K562 (cell line): ENCODE results near the gene GFRA4. TPM values are rescaled to one million over a fixed set of nuclear protein-coding genes. Genes with fewer than 3 reads are reported as not detected.

Experiments
- ATAC-seq: fragments of 200-7000 bp; cut with Tn5 transposase; 3 replicates; pipeline ENCODE4 v1.9.1; 2020; ENCODE audit warnings: moderate library complexity
- BruUV-seq: library from RNA; stranded (reverse); fragments of 400-500 nt; replicated peaks from 2 replicates; lab custom pipeline; 2021; lab: Mats Ljungman, UMichigan
- CTCF ChIA-PET: fragments of 300-600 bp; formaldehyde crosslinking; extraction: SDS; loops from one replicate; lab custom pipeline; 2021; ENCODE audit warnings: low intra/inter-chr PET ratio; lab: Yijun Ruan, JAX
- POLR2A ChIA-PET: fragments of 300-600, 350-650 bp; sonication (Branson Sonifier 250); formaldehyde crosslinking; extraction: SDS; loops from one replicate; lab custom pipeline; 2021; ENCODE audit warnings: antibody characterized with exemption, inconsistent platforms; lab: Yijun Ruan, JAX
- DNase-seq, 4 experiments: peaks; one replicate each; pipeline versions ENCODE4 v3.0.0 to v3.0.0-alpha.2; 2011 to 2018; ENCODE audit warnings: low spot score in 3 of 4, mixed read lengths in 3 of 4; ENCODE audit errors: extremely low read depth in 1 of 4
- FAIRE-seq: peaks from 2 replicates; lab custom pipeline; 2011; peaks lifted over from hg19 to GRCh38; lab: Jason Lieb, UNC
- H2AFZ ChIP-seq: 2 replicates; pipeline ENCODE4 v1.6.0; 2011; ENCODE audit warnings: low read depth, low read length, control low read depth, inconsistent platforms
- H3K27ac ChIP-seq: fragments of 200-600 bp; 3 replicates; pipeline ENCODE4 v1.8.0; 2011; ENCODE audit warnings: low read depth, mild to moderate bottlenecking, control low read depth, inconsistent platforms, low read length, moderate library complexity, mixed read lengths; ENCODE audit errors: extremely low read depth
- H3K27me3 ChIP-seq, 2 experiments: fragments of 300-600 bp in 1 of 2; 2 replicates in 1 of 2; 3 replicates in 1 of 2; pipeline versions ENCODE4 v1.6.0 to v1.8.0; 2011; ENCODE audit warnings: inconsistent platforms in 2 of 2, low read length in 2 of 2, mild to moderate bottlenecking in 1 of 2, mixed read lengths in 1 of 2, moderate library complexity in 1 of 2; ENCODE audit not compliant: control insufficient read depth in 2 of 2, insufficient read depth in 2 of 2
- H3K36me3 ChIP-seq: fragments of 300-600 bp; 3 replicates; pipeline ENCODE4 v1.8.0; 2011; ENCODE audit warnings: mild to moderate bottlenecking, low read length, inconsistent platforms; ENCODE audit not compliant: control insufficient read depth, insufficient read depth
- H3K4me1 ChIP-seq, 2 experiments: fragments of 200-600 bp in 1 of 2; replicated peaks in 1 of 2; 2 replicates in 1 of 2; 3 replicates in 1 of 2; pipeline versions ENCODE4 v1.5.1 to v1.8.0; 2011; ENCODE audit warnings: inconsistent platforms in 2 of 2, low read length in 2 of 2, mild to moderate bottlenecking in 1 of 2, mixed read lengths in 1 of 2, moderate library complexity in 1 of 2; ENCODE audit not compliant: control insufficient read depth in 2 of 2, insufficient read depth in 2 of 2
- H3K4me2 ChIP-seq: 2 replicates; pipeline ENCODE4 v1.6.1; 2011; ENCODE audit warnings: low read length, control low read depth, inconsistent platforms, mixed read lengths; ENCODE audit not compliant: insufficient read depth
- H3K4me3 ChIP-seq: fragments of 200-600 bp; sonication (generic), shearing (Covaris generic); 2 replicates; pipeline ENCODE4 v1.5.1; 2016; ENCODE audit warnings: control low read depth, inconsistent platforms
- H3K79me2 ChIP-seq: fragments of 200-600 bp; 3 replicates; pipeline ENCODE4 v1.8.0; 2011; ENCODE audit warnings: low read length, inconsistent platforms; ENCODE audit not compliant: control insufficient read depth, insufficient read depth
- H3K9ac ChIP-seq, 2 experiments: 2 replicates each; pipeline versions ENCODE4 v1.6.0 to v1.6.1; 2011; ENCODE audit warnings: low read depth in 2 of 2, low read length in 2 of 2, control low read depth in 1 of 2, inconsistent platforms in 1 of 2, mild to moderate bottlenecking in 1 of 2, mixed read lengths in 1 of 2; ENCODE audit not compliant: insufficient read depth in 1 of 2
- H3K9me1 ChIP-seq: one replicate; pipeline ENCODE4 v1.6.0; 2011; ENCODE audit warnings: inconsistent platforms, mild to moderate bottlenecking, low read length, moderate library complexity; ENCODE audit not compliant: control insufficient read depth, insufficient read depth
- H3K9me3 ChIP-seq: replicated peaks from 2 replicates; pipeline ENCODE4 v1.5.1; 2011; ENCODE audit warnings: low read depth, low read length, inconsistent platforms; ENCODE audit not compliant: control insufficient read depth, insufficient read depth
- H4K20me1 ChIP-seq: replicated peaks from 2 replicates; pipeline ENCODE4 v1.6.1; 2011; ENCODE audit warnings: low read length, inconsistent platforms, mixed read lengths; ENCODE audit not compliant: control insufficient read depth, insufficient read depth
- DMBX1 ChIP-seq: fragments of 250-450 bp; sonication (Bioruptor Pico); IDR thresholded peaks from 2 replicates; pipeline ENCODE4 v1.8.0; 2022; ENCODE audit warnings: inconsistent platforms, mild to moderate bottlenecking, moderate library complexity, borderline replicate concordance
- SIN3A ChIP-seq, 2 experiments: fragments of 150-350 bp in 1 of 2; IDR thresholded peaks; 2 replicates each; pipeline ENCODE4 v1.6.1; 2011 to 2016; ENCODE audit warnings: borderline replicate concordance in 2 of 2, low read depth in 2 of 2, low read length in 2 of 2, mild to moderate bottlenecking in 2 of 2, moderate library complexity in 2 of 2; ENCODE audit not compliant: control insufficient read depth in 1 of 2
- SMAD4 ChIP-seq: fragments of 250-450 bp; sonication (Bioruptor Pico); conservative IDR thresholded peaks from 2 replicates; pipeline ENCODE4 v1.8.0; 2021; ENCODE audit warnings: inconsistent platforms, mild to moderate bottlenecking, moderate library complexity
- WHSC1 ChIP-seq: IDR thresholded peaks from one replicate; pipeline ENCODE4 v1.6.1; 2012; ENCODE audit warnings: low read length, control low read depth, inconsistent platforms
- ZBTB7A ChIP-seq: IDR thresholded peaks from 2 replicates; pipeline ENCODE4 v1.6.1; 2011; ENCODE audit warnings: low read depth, mild to moderate bottlenecking, low read length, moderate library complexity, borderline replicate concordance; ENCODE audit not compliant: control insufficient read depth
- ZC3H4 ChIP-seq: sonication (generic); formaldehyde crosslinking; IDR thresholded peaks from 2 replicates; pipeline ENCODE4 v1.9.0; 2021; ENCODE audit warnings: missing genetic modification reagents, borderline replicate concordance
- ZNF146 ChIP-seq: IDR thresholded peaks from one replicate; pipeline ENCODE4 v1.6.1; 2018; ENCODE audit warnings: missing compliant biosample characterization; ENCODE audit not compliant: unreplicated experiment
- ZNF3 ChIP-seq: fragments of 250-450 bp; sonication (Bioruptor Pico); IDR thresholded peaks from 2 replicates; pipeline ENCODE4 v1.5.0; 2021; ENCODE audit warnings: mild to moderate bottlenecking, moderate library complexity
- ZNF766 ChIP-seq: fragments of 200-800 bp; sonication (Bioruptor generic); conservative IDR thresholded peaks from 2 replicates; pipeline ENCODE4 v1.6.1; 2016; ENCODE audit warnings: missing genetic modification characterization, missing compliant biosample characterization
- WGBS: fragments of 100-300 bp; shearing (Covaris generic); methylation state at CpG from one replicate; pipeline ENCODE4 v1.1.6; 2016; ENCODE audit warnings: low coverage, mixed read lengths; ENCODE audit not compliant: insufficient coverage; ENCODE audit errors: missing lambda C conversion rate; 5-methylcytosine and 5-hydroxymethylcytosine counted together
- in situ Hi-C: fragments of 300-500 bp; cut with MboI; formaldehyde crosslinking; loops from 4 replicates; pipeline ENCODE4 v1.15.0; 2018; ENCODE audit warnings: inconsistent platforms, mixed read lengths
- intact Hi-C: fragments of 100-400 bp; cut with micrococcal nuclease; formaldehyde crosslinking; loops from 2 replicates; pipeline ENCODE4 v1.14.2; 2022
- polyA plus RNA-seq, 8 experiments: library from polyadenylated mRNA; depleted of rRNA in 4 of 8; stranded (reverse) in 5 of 8; unstranded in 3 of 8; fragments of >200 nt; fragmentation: Nextera tagmentation in 2 of 8; fragmentation: Illumina TruSeq in 1 of 8; extraction: Ambion mirVana in 2 of 8; extraction: Trizol in 1 of 8; gene quantifications; 2 replicates each; pipeline versions ENCODE4 v1.2.1 to v1.2.3, GENCODE V29; 2011 to 2014; ENCODE audit warnings: inconsistent platforms in 1 of 8, missing spikeins in 1 of 8
- total RNA-seq, 7 experiments: library from RNA; depleted of rRNA in 6 of 7; stranded (reverse); fragments of >200 nt in 6 of 7; fragmentation: Illumina TruSeq in 2 of 7; extraction: Trizol in 2 of 7; gene quantifications; 2 replicates each; pipeline versions ENCODE4 v1.2.1 to v1.2.3, GENCODE V29; 2011 to 2021; ENCODE audit warnings: low replicate concordance in 1 of 7
- TF ChIP-seq, protein P1 (sequence below): IDR thresholded peaks from 2 replicates; pipeline ENCODE4 v1.6.1; 2011; ENCODE audit not compliant: insufficient read length; ENCODE audit errors: extremely low read depth

GFRA4 gene
- total and polyA plus RNA-seq, 9 of the 15 experiments (the other 6 are each of a cell fraction or from before 2014, with no cell fraction given), result not detected

DNA sequence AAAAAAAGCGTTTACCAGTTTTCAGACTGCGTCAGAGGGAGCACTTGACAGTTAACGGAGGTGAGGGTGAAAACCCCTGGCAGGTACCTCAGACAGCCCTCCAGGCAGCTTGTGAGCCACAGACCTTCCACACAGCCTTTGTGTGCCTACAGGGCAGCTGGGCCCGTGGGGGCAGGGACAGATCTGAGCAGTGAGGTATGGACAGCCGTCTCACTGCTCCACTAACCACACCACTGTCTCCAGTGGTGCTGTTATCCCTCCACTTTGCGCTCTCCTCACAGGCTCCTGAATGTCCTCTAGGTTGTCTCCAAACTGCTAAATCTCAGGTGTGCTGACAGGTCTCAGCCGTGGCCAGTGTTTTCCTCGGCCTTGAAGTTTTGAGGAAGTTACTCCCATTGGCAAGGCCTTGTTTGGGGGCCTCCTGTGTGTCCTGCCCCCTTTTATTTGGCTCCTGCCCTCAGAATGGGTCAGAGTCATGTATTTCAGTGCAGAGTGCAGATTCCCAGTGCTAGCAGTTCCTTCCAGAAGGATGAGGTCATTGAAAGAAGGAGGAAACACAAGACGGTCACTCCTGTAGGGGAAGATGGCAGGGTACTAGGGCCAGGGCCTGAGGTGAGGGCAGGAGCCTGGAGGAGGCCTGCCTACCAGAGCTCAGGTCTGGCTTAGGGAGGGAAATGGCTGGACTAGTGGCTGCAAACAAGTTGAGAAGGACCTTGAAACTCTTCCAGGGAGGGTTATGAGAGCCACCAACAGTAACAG lies 11.8 kb downstream of the GFRA4 start:
- no peak for ATAC-seq
- no TSS peak for BruUV-seq
- TF ChIP-seq ZNF146 (CRISPR knock-in tag), result no peak
- no peak for TF ChIP-seq ZC3H4 (CRISPR knock-in tag)
- no peak for TF ChIP-seq WHSC1
- no peak for TF ChIP-seq SMAD4 (CRISPR knock-in tag)
- TF ChIP-seq, protein P1, sequence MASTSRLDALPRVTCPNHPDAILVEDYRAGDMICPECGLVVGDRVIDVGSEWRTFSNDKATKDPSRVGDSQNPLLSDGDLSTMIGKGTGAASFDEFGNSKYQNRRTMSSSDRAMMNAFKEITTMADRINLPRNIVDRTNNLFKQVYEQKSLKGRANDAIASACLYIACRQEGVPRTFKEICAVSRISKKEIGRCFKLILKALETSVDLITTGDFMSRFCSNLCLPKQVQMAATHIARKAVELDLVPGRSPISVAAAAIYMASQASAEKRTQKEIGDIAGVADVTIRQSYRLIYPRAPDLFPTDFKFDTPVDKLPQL, result no peak
- TF ChIP-seq DMBX1, result no peak
- no peak for TF ChIP-seq SIN3A (IDR thresholded peaks at IDR 0.05; ENCODE audit: borderline replicate concordance in 2 of 2, control insufficient read depth in 1 of 2, low read depth in 2 of 2, low read length in 2 of 2)
- TF ChIP-seq ZNF766 (CRISPR knock-in tag), result no peak
- TF ChIP-seq ZBTB7A, result no peak
- no peak for TF ChIP-seq ZNF3 (CRISPR knock-in tag)
- TF ChIP-seq, all 486 proteins: peak for 0
- H3K9me1 ChIP-seq, result no peaks in the 10 kb centered on the region
- H3K4me2 ChIP-seq, result no peak overlapping the region
- no peak overlapping the region for H3K27ac ChIP-seq
- FAIRE-seq, result no peak
- H3K36me3 ChIP-seq, result no peaks in the 10 kb centered on the region; the same call in 2 of the 3 replicates
- no peaks in the 10 kb centered on the region for H3K79me2 ChIP-seq
- DNase-seq, result no peak
- CTCF ChIA-PET, result no interaction called here
- no peak overlapping the region for H3K4me3 ChIP-seq
- POLR2A ChIA-PET, result interaction anchor here (0.6 kb wide), 1 partner anchor 116 kb away, joined by 3 read pairs; no protein-coding TSS in a partner anchor
- no peaks in the 10 kb centered on the region for H3K9me3 ChIP-seq
- peaks cover 0 to 9% of the 10 kb centered on the region in 2 experiments; a peak in 1 of 5 replicates for H3K27me3 ChIP-seq
- in situ Hi-C loops (no loop called here), intact Hi-C loops (no loop called here)
- 0 out of 2 replicates have a peak, but pooled peaks cover 4% of the 10 kb centered on the region for H4K20me1 ChIP-seq
- H3K4me1 ChIP-seq, result peaks cover 9 to 10% of the 10 kb centered on the region in 2 experiments; a peak in 4 of 5 replicates
- H3K9ac ChIP-seq, result no peak overlapping the region
- 71% methylated on average over 7 of the region's 9 CpGs for WGBS
- no peak overlapping the region for H2AFZ ChIP-seq
